Neural cell (in vitro differentiated cells): ENCODE data around the gene PGLYRP4. TPM values are rescaled to one million over a fixed set of nuclear protein-coding genes. Genes with fewer than 3 reads are reported as not detected.

Experiments used
- H2AFZ ChIP-seq: fragments of 200-600, 300-800 bp; sonication (generic), shearing (Covaris generic); 2 replicates; pipeline ENCODE4 v1.6.0; 2014; ENCODE audit warnings: low read depth, mild to moderate bottlenecking, antibody characterized with exemption, low read length, moderate library complexity
- H3F3A ChIP-seq: fragments of 200-600 bp; shearing (Covaris generic); 2 replicates; pipeline ENCODE4 v1.6.1; 2016; ENCODE audit warnings: mild to moderate bottlenecking, moderate library complexity, mixed read lengths, antibody characterized with exemption, low read length; ENCODE audit not compliant: insufficient read depth, poor library complexity, severe bottlenecking
- H3K27ac ChIP-seq: fragments of 200-600, 300-800 bp; sonication (generic), shearing (Covaris generic); 2 replicates; pipeline ENCODE4 v1.5.1; 2014; ENCODE audit warnings: mild to moderate bottlenecking, low read length, moderate library complexity
- H3K27me3 ChIP-seq: fragments of 300-800, 200-600 bp; sonication (generic), shearing (Covaris generic); 2 replicates; pipeline ENCODE4 v1.6.0; 2014; ENCODE audit warnings: mild to moderate bottlenecking, low read depth, low read length, moderate library complexity; ENCODE audit not compliant: insufficient read depth
- H3K36me3 ChIP-seq: fragments of 300-800, 200-600 bp; sonication (generic), shearing (Covaris generic); 2 replicates; pipeline ENCODE4 v1.5.1; 2014; ENCODE audit warnings: mild to moderate bottlenecking, antibody characterized with exemption, low read length, moderate library complexity; ENCODE audit not compliant: insufficient read depth
- H3K4me2 ChIP-seq: fragments of 300-800, 200-600 bp; sonication (generic), shearing (Covaris generic); 2 replicates; pipeline ENCODE4 v1.6.0; 2014; ENCODE audit warnings: mild to moderate bottlenecking, low read length
- H3K4me3 ChIP-seq: fragments of 300-800, 200-600 bp; sonication (generic), shearing (Covaris generic); 2 replicates; pipeline ENCODE4 v1.5.1; 2014; ENCODE audit warnings: mild to moderate bottlenecking, low read length, moderate library complexity
- H3K79me2 ChIP-seq: fragments of 200-600 bp; shearing (Covaris generic); replicated peaks from 2 replicates; pipeline ENCODE4 v1.6.0; 2014; ENCODE audit warnings: mild to moderate bottlenecking, low read length, moderate library complexity; ENCODE audit not compliant: insufficient read depth
- H3K9ac ChIP-seq: fragments of 300-800, 200-600 bp; sonication (generic), shearing (Covaris generic); 2 replicates; pipeline ENCODE4 v1.6.1; 2016; ENCODE audit warnings: mild to moderate bottlenecking, low read length, mixed read lengths
- H3K9me2 ChIP-seq: fragments of 200-600 bp; shearing (Covaris generic); 2 replicates; pipeline ENCODE4 v1.6.1; 2016; ENCODE audit warnings: mild to moderate bottlenecking, low read length, mixed read lengths; ENCODE audit not compliant: insufficient read depth
- H3K9me3 ChIP-seq: fragments of 200-600, 300-800 bp; sonication (generic), shearing (Covaris generic); 2 replicates; pipeline ENCODE4 v1.6.1; 2016; ENCODE audit warnings: mild to moderate bottlenecking, mixed run types, low read length, moderate library complexity, mixed read lengths
- H4K20me1 ChIP-seq: fragments of 200-600 bp; shearing (Covaris generic); 2 replicates; pipeline ENCODE4 v1.6.1; 2016; ENCODE audit warnings: mild to moderate bottlenecking, mixed run types; ENCODE audit not compliant: insufficient read depth
- EP300 ChIP-seq: fragments of 450-650 bp; conservative IDR thresholded peaks from 2 replicates; pipeline ENCODE4 v1.6.1; 2014; ENCODE audit warnings: antibody characterized with exemption, mild to moderate bottlenecking, moderate library complexity; ENCODE audit not compliant: poor library complexity, severe bottlenecking
- EZH2 ChIP-seq: fragments of 200-600, 300-800 bp; shearing (Covaris generic), sonication (generic); IDR thresholded peaks from 2 replicates; pipeline ENCODE4 v1.6.1; 2014; ENCODE audit warnings: antibody characterized with exemption, low read length, borderline replicate concordance, mild to moderate bottlenecking; ENCODE audit not compliant: insufficient read depth, poor library complexity, severe bottlenecking
- MXI1 ChIP-seq: fragments of 450-650 bp; conservative IDR thresholded peaks from 2 replicates; pipeline ENCODE4 v1.6.1; 2014; ENCODE audit warnings: antibody characterized with exemption, mild to moderate bottlenecking; ENCODE audit not compliant: poor library complexity, severe bottlenecking
- POLR2AphosphoS5 ChIP-seq: IDR thresholded peaks from 2 replicates; pipeline ENCODE4 v1.6.1; 2012
- RAD21 ChIP-seq: fragments of 450-650 bp; conservative IDR thresholded peaks from 2 replicates; pipeline ENCODE4 v1.6.1; 2014; ENCODE audit warnings: antibody characterized with exemption, mild to moderate bottlenecking, moderate library complexity
- REST ChIP-seq: IDR thresholded peaks from 2 replicates; pipeline ENCODE4 v1.6.1; 2012; ENCODE audit warnings: borderline replicate concordance
- SMC3 ChIP-seq: fragments of 450-650 bp; conservative IDR thresholded peaks from 2 replicates; pipeline ENCODE4 v1.6.1; 2014; ENCODE audit warnings: antibody characterized with exemption, mild to moderate bottlenecking, moderate library complexity; ENCODE audit not compliant: poor library complexity
- TAF1 ChIP-seq: IDR thresholded peaks from 2 replicates; pipeline ENCODE4 v1.6.1; 2012; ENCODE audit warnings: low read depth
- polyA plus RNA-seq: library from polyadenylated mRNA; depleted of rRNA; stranded (reverse); fragments of >200 nt; gene quantifications from 2 replicates; pipeline ENCODE4 v1.2.3, GENCODE V29; 2014
- TF ChIP-seq, protein P1 (sequence below): fragments of 450-650 bp; IDR thresholded peaks from 2 replicates; pipeline ENCODE4 v1.5.1; 2014; ENCODE audit warnings: antibody characterized with exemption, mild to moderate bottlenecking, moderate library complexity; ENCODE audit not compliant: poor library complexity, severe bottlenecking

The PGLYRP4 gene
- polyA plus RNA-seq, 1 donor from 2014 or later, result not detected

DNA sequence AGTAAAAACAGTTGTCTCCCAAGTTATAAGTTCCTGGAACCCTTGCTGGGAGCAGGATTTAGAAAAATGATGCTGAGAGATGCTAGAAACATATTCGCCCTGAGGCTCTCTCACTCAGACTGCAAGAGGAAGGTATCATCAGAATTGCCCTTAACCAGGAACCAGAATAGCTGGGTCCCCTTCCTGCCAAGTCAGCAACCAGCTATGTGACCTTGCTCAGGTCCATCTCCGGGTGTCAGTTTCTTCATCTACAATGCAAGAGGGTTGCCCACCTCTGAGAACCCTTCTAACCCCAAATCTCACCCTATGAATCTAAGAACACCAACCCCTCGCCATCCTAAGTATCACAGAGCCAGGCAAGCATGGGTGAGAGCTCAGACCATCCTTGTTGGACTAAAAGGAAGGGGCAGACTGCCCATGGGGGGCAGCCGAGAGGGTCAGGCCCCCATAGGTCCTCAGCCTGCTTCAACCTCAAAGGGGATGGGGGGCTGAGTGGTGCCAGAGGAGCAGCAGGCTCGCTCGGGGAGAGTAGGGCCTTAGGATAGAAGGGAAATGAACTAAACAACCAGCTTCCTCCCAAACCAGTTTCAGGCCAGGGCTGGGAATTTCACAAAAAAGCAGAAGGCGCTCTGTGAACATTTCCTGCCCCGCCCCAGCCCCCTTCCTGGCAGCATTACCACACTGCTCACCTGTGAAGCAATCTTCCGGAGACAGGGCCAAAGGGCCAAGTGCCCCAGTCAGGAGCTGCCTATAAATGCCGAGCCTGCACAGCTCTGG is 8.6 kb upstream of the PGLYRP4 start:
- no peaks in the 10 kb centered on the region for H4K20me1 ChIP-seq

GRCh38 chr1:153356392-153357075 is 7.9 kb upstream of the PGLYRP4 start:
- H3K27ac ChIP-seq, result no peak overlapping the region
- no peaks in the 10 kb centered on the region for H3F3A ChIP-seq

More for the DNA sequence above, 8.6 kb upstream of the PGLYRP4 start:
- no peak overlapping the region for H3K9ac ChIP-seq
- H3F3A ChIP-seq, result no peaks in the 10 kb centered on the region
- no peak overlapping the region for H3K4me2 ChIP-seq
- TF ChIP-seq EZH2, result no peak
- TF ChIP-seq RAD21, result no peak
- TF ChIP-seq REST, result no peak
- no peak for TF ChIP-seq MXI1
- TF ChIP-seq EP300, result no peak
- TF ChIP-seq, protein P1, sequence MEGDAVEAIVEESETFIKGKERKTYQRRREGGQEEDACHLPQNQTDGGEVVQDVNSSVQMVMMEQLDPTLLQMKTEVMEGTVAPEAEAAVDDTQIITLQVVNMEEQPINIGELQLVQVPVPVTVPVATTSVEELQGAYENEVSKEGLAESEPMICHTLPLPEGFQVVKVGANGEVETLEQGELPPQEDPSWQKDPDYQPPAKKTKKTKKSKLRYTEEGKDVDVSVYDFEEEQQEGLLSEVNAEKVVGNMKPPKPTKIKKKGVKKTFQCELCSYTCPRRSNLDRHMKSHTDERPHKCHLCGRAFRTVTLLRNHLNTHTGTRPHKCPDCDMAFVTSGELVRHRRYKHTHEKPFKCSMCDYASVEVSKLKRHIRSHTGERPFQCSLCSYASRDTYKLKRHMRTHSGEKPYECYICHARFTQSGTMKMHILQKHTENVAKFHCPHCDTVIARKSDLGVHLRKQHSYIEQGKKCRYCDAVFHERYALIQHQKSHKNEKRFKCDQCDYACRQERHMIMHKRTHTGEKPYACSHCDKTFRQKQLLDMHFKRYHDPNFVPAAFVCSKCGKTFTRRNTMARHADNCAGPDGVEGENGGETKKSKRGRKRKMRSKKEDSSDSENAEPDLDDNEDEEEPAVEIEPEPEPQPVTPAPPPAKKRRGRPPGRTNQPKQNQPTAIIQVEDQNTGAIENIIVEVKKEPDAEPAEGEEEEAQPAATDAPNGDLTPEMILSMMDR, result no peak
- TF ChIP-seq SMC3, result no peak
- TF ChIP-seq TAF1, result no peak
- no peak for TF ChIP-seq POLR2AphosphoS5
- H2AFZ ChIP-seq, result no peak overlapping the region
- H3K9me2 ChIP-seq, result no peaks in the 10 kb centered on the region
- no peak overlapping the region for H3K27ac ChIP-seq
- no peak overlapping the region for H3K4me3 ChIP-seq
- H3K36me3 ChIP-seq, result no peaks in the 10 kb centered on the region
- no peaks in the 10 kb centered on the region for H3K27me3 ChIP-seq
- H3K9me3 ChIP-seq, result no peaks in the 10 kb centered on the region
- no peaks in the 10 kb centered on the region for H3K79me2 ChIP-seq

More at GRCh38 chr1:153356392-153357075, 7.9 kb upstream of the PGLYRP4 start:
- no peaks in the 10 kb centered on the region for H3K36me3 ChIP-seq
- H3K9me2 ChIP-seq, result no peaks in the 10 kb centered on the region
- no peaks in the 10 kb centered on the region for H3K79me2 ChIP-seq
- H3K4me3 ChIP-seq, result no peak overlapping the region
- H2AFZ ChIP-seq, result no peak overlapping the region
- no peaks in the 10 kb centered on the region for H3K27me3 ChIP-seq
- no peaks in the 10 kb centered on the region for H4K20me1 ChIP-seq
- no peak for TF ChIP-seq EZH2
- no peaks in the 10 kb centered on the region for H3K9me3 ChIP-seq
- H3K9ac ChIP-seq, result no peak overlapping the region
- no peak overlapping the region for H3K4me2 ChIP-seq
